ENCODE measurements around the gene SELPLG.

DNA sequence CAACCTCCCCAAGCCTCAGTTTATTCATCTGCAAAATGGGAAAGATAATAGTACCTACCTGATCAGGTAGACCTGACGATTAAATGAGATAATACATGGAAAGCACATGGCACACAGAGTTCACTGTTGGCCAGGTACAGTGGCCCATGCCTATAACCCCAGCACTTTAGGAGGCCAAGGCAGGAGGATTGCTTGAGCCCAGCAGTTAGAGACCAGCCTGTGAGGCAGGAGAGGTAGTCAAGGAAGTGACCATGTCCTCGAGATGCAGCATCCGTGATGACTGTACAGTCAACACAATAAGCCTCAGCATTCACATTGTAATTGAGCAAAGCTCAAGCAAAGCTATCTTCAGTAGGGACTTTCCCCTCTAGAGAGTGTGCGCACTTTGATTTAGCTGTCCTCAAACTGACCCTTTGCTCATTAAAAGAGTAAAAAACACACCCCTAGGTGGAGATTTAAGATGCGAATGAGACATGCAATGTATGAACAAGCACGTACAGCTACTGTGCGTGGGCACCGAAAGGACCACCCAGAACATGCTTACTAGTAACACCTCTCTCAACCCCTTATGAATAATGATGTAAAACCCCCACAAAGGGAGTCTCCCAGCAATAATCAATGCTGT is 61.4 kb downstream of the SELPLG start:
- TF ChIP-seq, protein P1, sequence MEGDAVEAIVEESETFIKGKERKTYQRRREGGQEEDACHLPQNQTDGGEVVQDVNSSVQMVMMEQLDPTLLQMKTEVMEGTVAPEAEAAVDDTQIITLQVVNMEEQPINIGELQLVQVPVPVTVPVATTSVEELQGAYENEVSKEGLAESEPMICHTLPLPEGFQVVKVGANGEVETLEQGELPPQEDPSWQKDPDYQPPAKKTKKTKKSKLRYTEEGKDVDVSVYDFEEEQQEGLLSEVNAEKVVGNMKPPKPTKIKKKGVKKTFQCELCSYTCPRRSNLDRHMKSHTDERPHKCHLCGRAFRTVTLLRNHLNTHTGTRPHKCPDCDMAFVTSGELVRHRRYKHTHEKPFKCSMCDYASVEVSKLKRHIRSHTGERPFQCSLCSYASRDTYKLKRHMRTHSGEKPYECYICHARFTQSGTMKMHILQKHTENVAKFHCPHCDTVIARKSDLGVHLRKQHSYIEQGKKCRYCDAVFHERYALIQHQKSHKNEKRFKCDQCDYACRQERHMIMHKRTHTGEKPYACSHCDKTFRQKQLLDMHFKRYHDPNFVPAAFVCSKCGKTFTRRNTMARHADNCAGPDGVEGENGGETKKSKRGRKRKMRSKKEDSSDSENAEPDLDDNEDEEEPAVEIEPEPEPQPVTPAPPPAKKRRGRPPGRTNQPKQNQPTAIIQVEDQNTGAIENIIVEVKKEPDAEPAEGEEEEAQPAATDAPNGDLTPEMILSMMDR (IDR thresholded peaks at IDR 0.05) = no peak
- no peak for TF ChIP-seq POLR2A (IDR thresholded peaks at IDR 0.05)
- TF ChIP-seq POLR2AphosphoS5 (IDR thresholded peaks at IDR 0.05) = no peak

Data from stomach (tissue), 4 donors.